ENCODE data around the gene PPP1R14D. TPM values are rescaled to one million over a fixed set of nuclear protein-coding genes. Genes with fewer than 3 reads are reported as not detected.

The PPP1R14D gene
- total and polyA plus RNA-seq, 2 experiments from 2014 or later = not detected

DNA sequence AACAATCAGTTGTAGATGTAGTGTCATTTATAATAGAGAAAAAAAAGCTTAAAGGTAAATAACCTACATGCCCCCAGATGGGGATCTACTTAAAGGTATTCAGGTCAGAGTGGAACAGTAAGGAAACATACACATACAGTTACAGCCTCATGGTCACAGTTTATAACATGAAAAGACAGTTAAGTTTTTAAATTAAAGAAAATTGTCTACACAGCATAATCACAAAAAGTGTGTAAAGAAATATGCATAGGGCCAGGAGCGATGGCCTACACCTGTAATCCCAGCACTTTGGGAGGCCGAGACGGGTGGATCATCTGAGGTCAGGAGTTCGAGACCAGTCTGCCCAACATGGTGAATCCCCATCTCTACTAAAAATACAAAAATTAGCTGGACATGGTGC lies 38.7 kb upstream of the PPP1R14D start:
- H4K20me1 ChIP-seq (replicated peaks; ENCODE audit: insufficient read depth) = no peaks in the 10 kb centered on the region
- peaks cover 4% of the 10 kb centered on the region for H3K4me1 ChIP-seq (ENCODE audit: insufficient read depth)
- H3F3A ChIP-seq (replicated peaks; ENCODE audit: low read depth) = 0 out of 2 replicates have a peak, but pooled peaks cover 4% of the 10 kb centered on the region
- Mint-ChIP-seq H3K4me3 (no peak overlapping the region), H3K36me3 (ENCODE audit: low read depth) (no peaks in the 10 kb centered on the region), H3K9me3 (no peaks in the 10 kb centered on the region), H3K27ac (no peak overlapping the region), H3K4me1 (peaks cover 14% of the 10 kb centered on the region), H3K27me3 (ENCODE audit: insufficient read depth, low read depth, poor library complexity) (peaks cover 3% of the 10 kb centered on the region)
- no peak overlapping the region for H3K4me2 ChIP-seq
- H3K4me3 ChIP-seq = no peak overlapping the region
- no peaks in the 10 kb centered on the region for H3K27me3 ChIP-seq (ENCODE audit: insufficient read depth)
- H3K9me2 ChIP-seq (ENCODE audit: insufficient read depth) = no peaks in the 10 kb centered on the region
- ATAC-seq (no peak), DNase-seq (ENCODE audit: low spot score) (no peak)
- no peak for TF ChIP-seq ZNF114 (CRISPR knock-in tag; IDR thresholded peaks at IDR 0.05)
- TF ChIP-seq EZH2phosphoT487 (IDR thresholded peaks at IDR 0.05; ENCODE audit: unreplicated experiment) = no peak
- TF ChIP-seq EZH2 (IDR thresholded peaks at IDR 0.05; ENCODE audit: low read depth, unreplicated experiment) = no peak
- TF ChIP-seq, protein P1, sequence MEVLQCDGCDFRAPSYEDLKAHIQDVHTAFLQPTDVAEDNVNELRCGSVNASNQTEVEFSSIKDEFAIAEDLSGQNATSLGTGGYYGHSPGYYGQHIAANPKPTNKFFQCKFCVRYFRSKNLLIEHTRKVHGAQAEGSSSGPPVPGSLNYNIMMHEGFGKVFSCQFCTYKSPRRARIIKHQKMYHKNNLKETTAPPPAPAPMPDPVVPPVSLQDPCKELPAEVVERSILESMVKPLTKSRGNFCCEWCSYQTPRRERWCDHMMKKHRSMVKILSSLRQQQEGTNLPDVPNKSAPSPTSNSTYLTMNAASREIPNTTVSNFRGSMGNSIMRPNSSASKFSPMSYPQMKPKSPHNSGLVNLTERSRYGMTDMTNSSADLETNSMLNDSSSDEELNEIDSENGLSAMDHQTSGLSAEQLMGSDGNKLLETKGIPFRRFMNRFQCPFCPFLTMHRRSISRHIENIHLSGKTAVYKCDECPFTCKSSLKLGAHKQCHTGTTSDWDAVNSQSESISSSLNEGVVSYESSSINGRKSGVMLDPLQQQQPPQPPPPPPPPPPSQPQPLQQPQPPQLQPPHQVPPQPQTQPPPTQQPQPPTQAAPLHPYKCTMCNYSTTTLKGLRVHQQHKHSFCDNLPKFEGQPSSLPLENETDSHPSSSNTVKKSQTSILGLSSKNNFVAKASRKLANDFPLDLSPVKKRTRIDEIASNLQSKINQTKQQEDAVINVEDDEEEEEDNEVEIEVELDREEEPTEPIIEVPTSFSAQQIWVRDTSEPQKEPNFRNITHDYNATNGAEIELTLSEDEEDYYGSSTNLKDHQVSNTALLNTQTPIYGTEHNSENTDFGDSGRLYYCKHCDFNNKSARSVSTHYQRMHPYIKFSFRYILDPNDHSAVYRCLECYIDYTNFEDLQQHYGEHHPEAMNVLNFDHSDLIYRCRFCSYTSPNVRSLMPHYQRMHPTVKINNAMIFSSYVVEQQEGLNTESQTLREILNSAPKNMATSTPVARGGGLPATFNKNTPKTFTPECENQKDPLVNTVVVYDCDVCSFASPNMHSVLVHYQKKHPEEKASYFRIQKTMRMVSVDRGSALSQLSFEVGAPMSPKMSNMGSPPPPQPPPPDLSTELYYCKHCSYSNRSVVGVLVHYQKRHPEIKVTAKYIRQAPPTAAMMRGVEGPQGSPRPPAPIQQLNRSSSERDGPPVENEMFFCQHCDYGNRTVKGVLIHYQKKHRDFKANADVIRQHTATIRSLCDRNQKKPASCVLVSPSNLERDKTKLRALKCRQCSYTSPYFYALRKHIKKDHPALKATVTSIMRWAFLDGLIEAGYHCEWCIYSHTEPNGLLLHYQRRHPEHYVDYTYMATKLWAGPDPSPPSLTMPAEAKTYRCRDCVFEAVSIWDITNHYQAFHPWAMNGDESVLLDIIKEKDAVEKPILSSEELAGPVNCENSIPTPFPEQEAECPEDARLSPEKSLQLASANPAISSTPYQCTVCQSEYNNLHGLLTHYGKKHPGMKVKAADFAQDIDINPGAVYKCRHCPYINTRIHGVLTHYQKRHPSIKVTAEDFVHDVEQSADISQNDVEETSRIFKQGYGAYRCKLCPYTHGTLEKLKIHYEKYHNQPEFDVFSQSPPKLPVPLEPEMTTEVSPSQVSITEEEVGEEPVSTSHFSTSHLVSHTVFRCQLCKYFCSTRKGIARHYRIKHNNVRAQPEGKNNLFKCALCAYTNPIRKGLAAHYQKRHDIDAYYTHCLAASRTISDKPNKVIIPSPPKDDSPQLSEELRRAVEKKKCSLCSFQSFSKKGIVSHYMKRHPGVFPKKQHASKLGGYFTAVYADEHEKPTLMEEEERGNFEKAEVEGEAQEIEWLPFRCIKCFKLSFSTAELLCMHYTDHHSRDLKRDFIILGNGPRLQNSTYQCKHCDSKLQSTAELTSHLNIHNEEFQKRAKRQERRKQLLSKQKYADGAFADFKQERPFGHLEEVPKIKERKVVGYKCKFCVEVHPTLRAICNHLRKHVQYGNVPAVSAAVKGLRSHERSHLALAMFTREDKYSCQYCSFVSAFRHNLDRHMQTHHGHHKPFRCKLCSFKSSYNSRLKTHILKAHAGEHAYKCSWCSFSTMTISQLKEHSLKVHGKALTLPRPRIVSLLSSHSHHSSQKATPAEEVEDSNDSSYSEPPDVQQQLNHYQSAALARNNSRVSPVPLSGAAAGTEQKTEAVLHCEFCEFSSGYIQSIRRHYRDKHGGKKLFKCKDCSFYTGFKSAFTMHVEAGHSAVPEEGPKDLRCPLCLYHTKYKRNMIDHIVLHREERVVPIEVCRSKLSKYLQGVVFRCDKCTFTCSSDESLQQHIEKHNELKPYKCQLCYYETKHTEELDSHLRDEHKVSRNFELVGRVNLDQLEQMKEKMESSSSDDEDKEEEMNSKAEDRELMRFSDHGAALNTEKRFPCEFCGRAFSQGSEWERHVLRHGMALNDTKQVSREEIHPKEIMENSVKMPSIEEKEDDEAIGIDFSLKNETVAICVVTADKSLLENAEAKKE (CRISPR knock-in tag; IDR thresholded peaks at IDR 0.05) = no peak
- TF ChIP-seq CREB1 (CRISPR knock-in tag; IDR thresholded peaks at IDR 0.05; ENCODE audit: low read depth) = no peak
- TF ChIP-seq ZNF331 (CRISPR knock-in tag; IDR thresholded peaks at IDR 0.05; ENCODE audit: low read depth) = no peak
- no peak for TF ChIP-seq POLR2AphosphoS5 (IDR thresholded peaks at IDR 0.05; ENCODE audit: low read depth)
- no peak overlapping the region for H2AFZ ChIP-seq
- no peaks in the 10 kb centered on the region for H3K79me2 ChIP-seq (replicated peaks; ENCODE audit: insufficient read depth)
- no peaks in the 10 kb centered on the region for H3K36me3 ChIP-seq (ENCODE audit: insufficient read depth)
- H3K27ac ChIP-seq (ENCODE audit: low read depth) = no peak overlapping the region

Data from GM23338 (cell line).